CD14-positive monocyte (primary cell): ENCODE results near the gene TINAG. TPM values are rescaled to one million over a fixed set of nuclear protein-coding genes. Genes with fewer than 3 reads are reported as not detected.

Experiments used
- DNase-seq, 3 donors: peaks; one replicate each; pipeline ENCODE4 v3.0.0-alpha.2; 2011 to 2022
- H2AFZ ChIP-seq: 2 replicates; pipeline ENCODE4 v1.6.0; 2012; ENCODE audit warnings: mild to moderate bottlenecking, low read depth, low read length, inconsistent platforms; ENCODE audit not compliant: insufficient read depth, poor library complexity, severe bottlenecking
- H3K27ac ChIP-seq, 2 donors: 1 replicate in 1 of 2; 2 replicates in 1 of 2; pipeline ENCODE4 v1.5.1; 2012 to 2013; ENCODE audit warnings: low read length in 2 of 2, control low read depth in 1 of 2, inconsistent platforms in 1 of 2, low read depth in 1 of 2, mild to moderate bottlenecking in 1 of 2
- H3K27me3 ChIP-seq, 2 donors: one replicate each; pipeline versions ENCODE4 v1.6.0 to v1.6.1; 2011 to 2013; ENCODE audit warnings: low read length in 2 of 2; ENCODE audit not compliant: control insufficient read depth in 2 of 2, insufficient read depth in 2 of 2
- H3K36me3 ChIP-seq, 2 donors: replicated peaks in 1 of 2; 1 replicate in 1 of 2; 2 replicates in 1 of 2; pipeline versions ENCODE4 v1.5.1 to v1.6.1; 2012 to 2013; ENCODE audit warnings: low read length in 2 of 2, control low read depth in 1 of 2, inconsistent platforms in 1 of 2, mild to moderate bottlenecking in 1 of 2; ENCODE audit not compliant: insufficient read depth in 2 of 2, control insufficient read depth in 1 of 2
- H3K4me1 ChIP-seq, 2 donors: 1 replicate in 1 of 2; 2 replicates in 1 of 2; pipeline versions ENCODE4 v1.5.1 to v1.6.1; 2012 to 2013; ENCODE audit warnings: low read length in 2 of 2, control low read depth in 1 of 2, inconsistent platforms in 1 of 2, mild to moderate bottlenecking in 1 of 2, moderate library complexity in 1 of 2; ENCODE audit not compliant: insufficient read depth in 2 of 2, control insufficient read depth in 1 of 2
- H3K4me2 ChIP-seq: replicated peaks from 2 replicates; pipeline ENCODE3; 2012; ENCODE audit warnings: low read length, moderate library complexity, mild to moderate bottlenecking; ENCODE audit not compliant: poor library complexity, severe bottlenecking; ENCODE audit errors: extremely low read depth
- H3K4me3 ChIP-seq, 3 experiments: fragments of 200-600 bp in 1 of 3; sonication (generic) in 1 of 3; replicated peaks in 1 of 3; 1 replicate in 2 of 3; 2 replicates in 1 of 3; pipeline ENCODE4 v1.5.1; 2011 to 2013; ENCODE audit warnings: low read length in 3 of 3, mild to moderate bottlenecking in 3 of 3, control low read depth in 2 of 3, low read depth in 2 of 3, inconsistent platforms in 1 of 3, moderate library complexity in 1 of 3
- H3K79me2 ChIP-seq: 2 replicates; pipeline ENCODE4 v1.6.0; 2012; ENCODE audit warnings: mild to moderate bottlenecking, control low read depth, inconsistent platforms, low read length, moderate library complexity; ENCODE audit not compliant: insufficient read depth
- H3K9ac ChIP-seq: 2 replicates; pipeline ENCODE4 v1.6.0; 2017; ENCODE audit warnings: low read length, mild to moderate bottlenecking; ENCODE audit not compliant: insufficient read depth, poor library complexity, severe bottlenecking
- H3K9me3 ChIP-seq, 2 donors: replicated peaks in 1 of 2; 1 replicate in 1 of 2; 2 replicates in 1 of 2; pipeline versions ENCODE4 v1.5.1 to v1.6.1; 2012 to 2013; ENCODE audit warnings: low read length in 2 of 2, control low read depth in 1 of 2; ENCODE audit not compliant: control insufficient read depth in 1 of 2, insufficient read depth in 1 of 2
- H4K20me1 ChIP-seq: 2 replicates; pipeline ENCODE4 v1.6.0; 2012; ENCODE audit warnings: mild to moderate bottlenecking, low read length, control low read depth, moderate library complexity; ENCODE audit not compliant: insufficient read depth
- H3K27ac Mint-ChIP-seq, 7 donors: one replicate each; pipeline ENCODE4 v1.8.0; 2020; ENCODE audit warnings: mild to moderate bottlenecking in 7 of 7, mixed read lengths in 7 of 7, moderate library complexity in 6 of 7, inconsistent platforms in 2 of 7
- H3K27me3 Mint-ChIP-seq, 3 donors: one replicate each; pipeline ENCODE4 v1.8.0; 2021 to 2022; ENCODE audit warnings: low read depth in 3 of 3, mild to moderate bottlenecking in 3 of 3, mixed read lengths in 3 of 3, moderate library complexity in 3 of 3, inconsistent platforms in 1 of 3
- H3K36me3 Mint-ChIP-seq, 2 donors: one replicate each; pipeline ENCODE4 v1.8.0; 2020; ENCODE audit warnings: mixed read lengths in 2 of 2, inconsistent platforms in 1 of 2, mild to moderate bottlenecking in 1 of 2
- H3K4me1 Mint-ChIP-seq: one replicate; pipeline ENCODE4 v1.8.0; 2020; ENCODE audit warnings: mild to moderate bottlenecking, mixed read lengths
- H3K4me3 Mint-ChIP-seq, 2 donors: one replicate each; pipeline ENCODE4 v1.8.0; 2020; ENCODE audit warnings: mild to moderate bottlenecking in 2 of 2, mixed read lengths in 2 of 2, moderate library complexity in 1 of 2
- H3K9me3 Mint-ChIP-seq, 7 donors: one replicate each; pipeline ENCODE4 v1.8.0; 2020 to 2022; ENCODE audit warnings: mixed read lengths in 7 of 7, mild to moderate bottlenecking in 6 of 7, moderate library complexity in 6 of 7, inconsistent platforms in 2 of 7
- CTCF ChIP-seq: fragments of 200-600 bp; IDR thresholded peaks from one replicate; pipeline ENCODE4 v1.8.0; 2022; ENCODE audit warnings: antibody characterized with exemption, mild to moderate bottlenecking
- WGBS: methylation state at CpG from one replicate; pipeline ENCODE4 v1.1.5; 2013; ENCODE audit warnings: missing lambda C conversion rate; ENCODE audit not compliant: insufficient coverage; 5-methylcytosine and 5-hydroxymethylcytosine counted together
- intact Hi-C, 2 donors: fragments of 100-400 bp; cut with micrococcal nuclease; formaldehyde crosslinking; loops; one replicate each; pipeline versions ENCODE4 v1.15.0 to v1.15.1; 2023
- polyA plus RNA-seq, 3 donors: library from polyadenylated mRNA; depleted of rRNA in 1 of 3; unstranded in 2 of 3; stranded (reverse) in 1 of 3; fragments of 300-500 nt in 2 of 3; fragments of >200 nt in 1 of 3; fragmentation: Illumina TruSeq in 2 of 3; gene quantifications; 1 replicate in 2 of 3; 2 replicates in 1 of 3; pipeline ENCODE4 v1.2.3, GENCODE V29; 2012 to 2021

Gene TINAG
- polyA plus RNA-seq, 3 donors, result not detected

DNA sequence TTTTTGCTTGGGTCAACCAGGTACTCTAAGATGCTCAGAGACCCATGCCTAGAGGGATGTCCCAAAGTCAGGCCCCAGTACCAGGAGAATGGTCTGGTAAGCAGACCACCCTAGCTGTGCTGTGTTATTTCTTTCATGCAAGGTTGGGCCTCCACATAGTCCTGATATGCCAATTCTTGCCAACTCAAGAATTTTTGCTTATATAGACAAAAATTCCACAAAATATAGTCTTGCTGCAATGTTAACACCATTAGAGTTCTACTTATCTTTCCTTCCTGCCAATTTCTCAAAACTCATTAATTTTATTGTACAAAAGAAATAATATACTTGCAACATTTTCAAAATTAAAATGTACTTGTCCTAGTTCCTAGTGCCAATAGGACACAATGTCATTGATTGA, 33.9 kb upstream of the TINAG start:
- no peaks in the 10 kb centered on the region for H3K4me1 Mint-ChIP-seq
- Histone ChIP-seq H3K36me3 (no peaks in the 10 kb centered on the region), H3K9me3 (no peaks in the 10 kb centered on the region), H3K79me2 (no peaks in the 10 kb centered on the region), H3K27ac (no peak overlapping the region), H3K4me3 (no peak overlapping the region), H2AFZ (no peak overlapping the region), H3K4me1 (no peaks in the 10 kb centered on the region), H3K27me3 (no peaks in the 10 kb centered on the region), H3K4me2 (no peak overlapping the region), H3K9ac (no peak overlapping the region), H4K20me1 (no peaks in the 10 kb centered on the region)
- no peak overlapping the region for H3K4me3 Mint-ChIP-seq
- no peak overlapping the region for H3K27ac Mint-ChIP-seq
- H3K9me3 Mint-ChIP-seq, result peaks cover 0 to 5% (median 2%) of the 10 kb centered on the region in 7 donors
- no peak for DNase-seq
- no peaks in the 10 kb centered on the region for H3K27me3 Mint-ChIP-seq
- intact Hi-C loops, result no loop called here
- no peak for TF ChIP-seq CTCF
- no peaks in the 10 kb centered on the region for H3K36me3 Mint-ChIP-seq

DNA sequence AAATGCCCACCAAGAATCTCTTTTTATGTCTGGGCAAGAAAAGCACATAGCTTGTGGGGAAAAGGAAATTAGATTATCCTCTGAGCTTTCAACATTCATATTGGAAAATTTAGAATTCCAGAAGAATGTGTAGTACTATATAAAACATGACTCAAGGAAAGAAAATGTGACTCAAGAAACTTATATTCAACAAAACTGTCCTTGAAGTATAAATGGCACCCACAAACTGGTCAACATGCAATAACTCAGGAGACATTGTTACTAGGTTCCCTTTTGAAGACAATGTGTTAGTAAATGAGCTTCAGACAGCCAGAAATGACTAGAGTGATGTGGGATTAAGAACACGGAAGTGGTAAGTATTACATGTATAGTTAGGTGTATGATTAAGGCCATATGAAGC, 26.1 kb upstream of the TINAG start:
- H4K20me1 ChIP-seq, result no peaks in the 10 kb centered on the region
- H3K9ac ChIP-seq, result no peak overlapping the region
- WGBS, result 100% methylated on average over 1 of the region's 1 CpG
- Mint-ChIP-seq H3K27ac (no peak overlapping the region), H3K9me3 (peaks cover 0 to 4% (median 0%) of the 10 kb centered on the region in 7 donors), H3K4me1 (no peaks in the 10 kb centered on the region), H3K36me3 (no peaks in the 10 kb centered on the region), H3K27me3 (no peaks in the 10 kb centered on the region), H3K4me3 (no peak overlapping the region)
- H2AFZ ChIP-seq, result no peak overlapping the region
- H3K9me3 ChIP-seq, result no peaks in the 10 kb centered on the region
- H3K36me3 ChIP-seq, result no peaks in the 10 kb centered on the region
- H3K79me2 ChIP-seq, result no peaks in the 10 kb centered on the region
- TF ChIP-seq CTCF, result no peak
- no peak overlapping the region for H3K27ac ChIP-seq
- no peak overlapping the region for H3K4me2 ChIP-seq
- no peak for DNase-seq
- H3K4me3 ChIP-seq, result no peak overlapping the region
- H3K4me1 ChIP-seq, result no peaks in the 10 kb centered on the region
- intact Hi-C loops, result no loop called here
- no peaks in the 10 kb centered on the region for H3K27me3 ChIP-seq
